ENCODE data around the gene ALG9. TPM values are rescaled to one million over a fixed set of nuclear protein-coding genes. Genes with fewer than 3 reads are reported as not detected.

Gene ALG9
- polyA plus RNA-seq, 3 donors = 7.4 to 7.9 (median 7.8) TPM

DNA sequence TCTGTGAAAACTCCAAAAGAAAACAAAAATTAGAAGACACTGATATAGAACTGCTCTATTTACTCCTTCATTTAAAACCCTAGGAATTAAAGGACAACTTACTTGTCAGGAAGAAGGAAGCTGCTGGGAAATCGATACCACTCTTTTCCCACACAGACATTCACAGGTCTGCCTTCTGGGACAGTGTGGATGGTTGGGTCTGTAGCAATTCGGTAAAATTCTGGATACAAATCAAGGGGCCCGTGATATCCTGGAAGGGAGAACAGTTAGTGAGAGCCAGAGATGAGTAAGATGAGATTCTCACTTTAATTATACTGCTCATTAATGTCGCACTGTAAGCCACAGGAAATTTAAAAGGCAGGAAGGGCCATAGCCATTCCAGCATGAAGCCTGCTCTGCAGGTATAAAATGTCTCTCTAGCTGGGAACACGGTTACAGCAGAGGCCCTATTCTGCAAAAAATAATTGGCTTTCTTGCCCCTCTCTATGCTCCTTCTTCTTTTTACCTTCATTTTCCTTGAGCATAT, 34.0 kb downstream of the ALG9 start:
- H3K9me3 Mint-ChIP-seq = no peaks in the 10 kb centered on the region
- no peak overlapping the region for H3K9ac ChIP-seq (ENCODE audit: insufficient read depth, low read length, poor library complexity, severe bottlenecking)

DNA sequence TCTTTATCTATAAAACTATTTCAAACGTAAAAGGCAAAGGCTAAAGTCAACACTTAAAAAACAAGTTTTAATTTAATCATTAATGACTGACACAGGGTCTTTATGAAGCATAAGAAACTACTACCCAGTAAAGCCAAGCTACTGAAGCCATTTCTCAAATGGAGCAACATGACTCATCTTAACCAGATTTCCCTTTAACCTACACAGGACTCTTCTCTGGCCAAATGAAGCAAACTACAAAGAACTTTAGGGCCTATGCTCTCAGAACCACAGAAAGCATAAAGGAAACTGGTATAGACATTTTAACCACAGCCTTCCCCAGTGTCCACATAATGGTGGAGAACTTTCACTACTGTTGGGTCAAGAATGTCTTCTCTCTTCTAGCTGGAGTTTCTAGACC, 34.7 kb downstream of the ALG9 start:
- H3K36me3 Mint-ChIP-seq = peaks cover 39 to 43% of the 10 kb centered on the region in 2 donors
- no peaks in the 10 kb centered on the region for H3K79me2 ChIP-seq (ENCODE audit: insufficient read depth, low read length)
- no peak overlapping the region for H3K4me2 ChIP-seq (replicated peaks; ENCODE audit: extremely low read depth, low read length, poor library complexity, severe bottlenecking)
- no peak overlapping the region for H3K27ac Mint-ChIP-seq
- H3K9ac ChIP-seq (ENCODE audit: insufficient read depth, low read length, poor library complexity, severe bottlenecking) = no peak overlapping the region
- no peak overlapping the region for H2AFZ ChIP-seq (ENCODE audit: insufficient read depth, low read depth, low read length, poor library complexity, severe bottlenecking)
- no peak for DNase-seq
- peaks cover 4% of the 10 kb centered on the region for H3K4me1 Mint-ChIP-seq
- H3K4me1 ChIP-seq (ENCODE audit: control insufficient read depth in 1 of 2, insufficient read depth in 2 of 2, low read length in 2 of 2) = peaks cover 0 to 5% of the 10 kb centered on the region in 2 donors
- intact Hi-C loops (cut with micrococcal nuclease) = no loop called here
- no peaks in the 10 kb centered on the region for H3K9me3 ChIP-seq (replicated peaks in 1 of 2; ENCODE audit: control insufficient read depth in 1 of 2, insufficient read depth in 1 of 2, low read length in 2 of 2)
- WGBS (ENCODE audit: insufficient coverage) = no CpG with 5 or more reads among the region's 1 CpG
- no peak overlapping the region for H3K4me3 ChIP-seq (replicated peaks in 1 of 3; ENCODE audit: low read depth in 2 of 3, low read length in 3 of 3)
- H4K20me1 ChIP-seq (ENCODE audit: insufficient read depth, low read length) = no peaks in the 10 kb centered on the region
- H3K27ac ChIP-seq (ENCODE audit: low read depth in 1 of 2, low read length in 2 of 2) = no peak overlapping the region
- no peaks in the 10 kb centered on the region for H3K27me3 ChIP-seq (ENCODE audit: control insufficient read depth in 2 of 2, insufficient read depth in 2 of 2, low read length in 2 of 2)
- no peak overlapping the region for H3K4me3 Mint-ChIP-seq
- no peaks in the 10 kb centered on the region for H3K9me3 Mint-ChIP-seq
- no peaks in the 10 kb centered on the region for H3K27me3 Mint-ChIP-seq (ENCODE audit: low read depth in 3 of 3)
- peaks cover 25 to 57% of the 10 kb centered on the region in 2 donors for H3K36me3 ChIP-seq (replicated peaks in 1 of 2; ENCODE audit: control insufficient read depth in 1 of 2, insufficient read depth in 2 of 2, low read length in 2 of 2)
- TF ChIP-seq, protein P1, sequence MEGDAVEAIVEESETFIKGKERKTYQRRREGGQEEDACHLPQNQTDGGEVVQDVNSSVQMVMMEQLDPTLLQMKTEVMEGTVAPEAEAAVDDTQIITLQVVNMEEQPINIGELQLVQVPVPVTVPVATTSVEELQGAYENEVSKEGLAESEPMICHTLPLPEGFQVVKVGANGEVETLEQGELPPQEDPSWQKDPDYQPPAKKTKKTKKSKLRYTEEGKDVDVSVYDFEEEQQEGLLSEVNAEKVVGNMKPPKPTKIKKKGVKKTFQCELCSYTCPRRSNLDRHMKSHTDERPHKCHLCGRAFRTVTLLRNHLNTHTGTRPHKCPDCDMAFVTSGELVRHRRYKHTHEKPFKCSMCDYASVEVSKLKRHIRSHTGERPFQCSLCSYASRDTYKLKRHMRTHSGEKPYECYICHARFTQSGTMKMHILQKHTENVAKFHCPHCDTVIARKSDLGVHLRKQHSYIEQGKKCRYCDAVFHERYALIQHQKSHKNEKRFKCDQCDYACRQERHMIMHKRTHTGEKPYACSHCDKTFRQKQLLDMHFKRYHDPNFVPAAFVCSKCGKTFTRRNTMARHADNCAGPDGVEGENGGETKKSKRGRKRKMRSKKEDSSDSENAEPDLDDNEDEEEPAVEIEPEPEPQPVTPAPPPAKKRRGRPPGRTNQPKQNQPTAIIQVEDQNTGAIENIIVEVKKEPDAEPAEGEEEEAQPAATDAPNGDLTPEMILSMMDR (IDR thresholded peaks at IDR 0.05) = no peak

More for the DNA sequence above, 34.0 kb downstream of the ALG9 start:
- no peaks in the 10 kb centered on the region for H3K9me3 ChIP-seq (replicated peaks in 1 of 2; ENCODE audit: control insufficient read depth in 1 of 2, insufficient read depth in 1 of 2, low read length in 2 of 2)
- no peak for DNase-seq
- Mint-ChIP-seq H3K27me3 (ENCODE audit: low read depth in 3 of 3) (no peaks in the 10 kb centered on the region), H3K4me3 (no peak overlapping the region), H3K27ac (peak overlapping the region in 1 of 7 donors; percentile 58), H3K36me3 (peaks cover 39 to 43% of the 10 kb centered on the region in 2 donors), H3K4me1 (peaks cover 4% of the 10 kb centered on the region)
- peaks cover 0 to 5% of the 10 kb centered on the region in 2 donors for H3K4me1 ChIP-seq (ENCODE audit: control insufficient read depth in 1 of 2, insufficient read depth in 2 of 2, low read length in 2 of 2)
- no peaks in the 10 kb centered on the region for H4K20me1 ChIP-seq (ENCODE audit: insufficient read depth, low read length)
- no peak overlapping the region for H3K4me3 ChIP-seq (replicated peaks in 1 of 3; ENCODE audit: low read depth in 2 of 3, low read length in 3 of 3)
- peaks cover 25 to 57% of the 10 kb centered on the region in 2 donors for H3K36me3 ChIP-seq (replicated peaks in 1 of 2; ENCODE audit: control insufficient read depth in 1 of 2, insufficient read depth in 2 of 2, low read length in 2 of 2)
- no peak overlapping the region for H3K27ac ChIP-seq (ENCODE audit: low read depth in 1 of 2, low read length in 2 of 2)
- no peaks in the 10 kb centered on the region for H3K27me3 ChIP-seq (ENCODE audit: control insufficient read depth in 2 of 2, insufficient read depth in 2 of 2, low read length in 2 of 2)
- H3K4me2 ChIP-seq (replicated peaks; ENCODE audit: extremely low read depth, low read length, poor library complexity, severe bottlenecking) = no peak overlapping the region
- intact Hi-C loops (cut with micrococcal nuclease) = no loop called here
- 100% methylated on average over 1 of the region's 5 CpGs for WGBS (ENCODE audit: insufficient coverage)
- TF ChIP-seq, protein P1 (IDR thresholded peaks at IDR 0.05) = no peak
- H2AFZ ChIP-seq (ENCODE audit: insufficient read depth, low read depth, low read length, poor library complexity, severe bottlenecking) = no peak overlapping the region
- H3K79me2 ChIP-seq (ENCODE audit: insufficient read depth, low read length) = no peaks in the 10 kb centered on the region
